RWPE1 (cell line): Measurements from ENCODE around the gene CEP128.

Source experiments
- CTCF ChIA-PET: fragments of 350-600 bp; sonication (Branson Sonifier 250); formaldehyde crosslinking; extraction: SDS; loops from one replicate; lab custom pipeline; 2021; lab: Yijun Ruan, JAX
- POLR2A ChIA-PET: fragments of 400-600 bp; formaldehyde crosslinking; extraction: SDS; loops from one replicate; lab custom pipeline; 2020; ENCODE audit warnings: antibody characterized with exemption; ENCODE audit not compliant: low non-redundant PET; lab: Yijun Ruan, JAX
- DNase-seq: peaks from one replicate; pipeline ENCODE4 v3.0.0; 2012; ENCODE audit warnings: low spot score
- H3K27ac ChIP-seq: fragments of 450-650 bp; 2 replicates; pipeline ENCODE4 v1.5.1; 2017
- CTCF ChIP-seq: fragments of 450-650 bp; conservative IDR thresholded peaks from 2 replicates; pipeline ENCODE4 v1.5.1; 2017; ENCODE audit warnings: low read depth, mild to moderate bottlenecking

CEP128 gene

GRCh38 chr14:80464531-80465149 is 476.9 kb downstream of the CEP128 start:
- no peak for DNase-seq
- TF ChIP-seq CTCF = no peak
- no peak overlapping the region for H3K27ac ChIP-seq
- CTCF ChIA-PET = no interaction called here
- POLR2A ChIA-PET = no interaction called here

GRCh38 chr14:80456209-80456608 is 485.3 kb downstream of the CEP128 start:
- TF ChIP-seq CTCF = no peak
- no peak overlapping the region for H3K27ac ChIP-seq
- no peak for DNase-seq
- ChIA-PET POLR2A (no interaction called here), CTCF (no interaction called here)

- TF ChIP-seq CTCF = no peak
- POLR2A ChIA-PET = no interaction called here
- CTCF ChIA-PET = no interaction called here
- no peak overlapping the region for H3K27ac ChIP-seq
- no peak for DNase-seq
These were observed 486.5 kb downstream of the CEP128 start for GRCh38 chr14:80455031-80455430.

GRCh38 chr14:80448267-80448666 is 493.3 kb downstream of the CEP128 start:
- ChIA-PET CTCF (no interaction called here), POLR2A (no interaction called here)
- no peak for TF ChIP-seq CTCF
- no peak for DNase-seq
- no peak overlapping the region for H3K27ac ChIP-seq

- no peak for DNase-seq
- no peak overlapping the region for H3K27ac ChIP-seq
- TF ChIP-seq CTCF = no peak
- POLR2A ChIA-PET = no interaction called here
- CTCF ChIA-PET = interaction anchor here (0.6 kb wide), 1 partner anchor 431 kb away, joined by 3 read pairs; no protein-coding TSS in a partner anchor
These were observed 494.1 kb downstream of the CEP128 start for GRCh38 chr14:80447392-80447791.
